Measurements from ENCODE around the gene C8A.

Gene C8A

GRCh38 chr1:56854521-56855099, at the start of gene C8A:
Gene C8A (plus strand): TSS chr1:56854797. CDS start chr1:56854902, 105 bp downstream.
- DNase-seq, result no peak

- DNase-seq, result no peak
These were observed 47.8 kb upstream of the C8A start for GRCh38 chr1:56806804-56807203.

GRCh38 chr1:56808410-56808809, 46.2 kb upstream of the C8A start:
- DNase-seq, result no peak

GRCh38 chr1:56811331-56811730, 43.3 kb upstream of the C8A start:
- DNase-seq, result no peak

GRCh38 chr1:56814205-56814604, 40.4 kb upstream of the C8A start:
- DNase-seq, result no peak

GRCh38 chr1:56816264-56816663, 38.3 kb upstream of the C8A start:
- DNase-seq, result no peak

GRCh38 chr1:56816909-56817308, 37.7 kb upstream of the C8A start:
- DNase-seq, result no peak

GRCh38 chr1:56817716-56818463, 36.7 kb upstream of the C8A start:
- no peak for DNase-seq

- no peak for DNase-seq
These were observed 35.2 kb upstream of the C8A start, which contains the start of gene FYB2 for GRCh38 chr1:56819387-56819899. Gene FYB2 (minus strand): TSS chr1:56819404. CDS start chr1:56819290, 114 bp downstream.

- peak; percentile 92 for DNase-seq
These were observed 33.7 kb upstream of the C8A start for GRCh38 chr1:56820755-56821461.

GRCh38 chr1:56821462-56821797, 33.2 kb upstream of the C8A start:
- no peak for DNase-seq

GRCh38 chr1:56824271-56824670, 30.3 kb upstream of the C8A start:
- DNase-seq, result no peak

GRCh38 chr1:56824938-56825337, 29.7 kb upstream of the C8A start:
- DNase-seq, result no peak

- DNase-seq, result no peak
These were observed 29.2 kb upstream of the C8A start for GRCh38 chr1:56825436-56825835.

GRCh38 chr1:56827711-56828110, 26.9 kb upstream of the C8A start:
- DNase-seq, result no peak

GRCh38 chr1:56830052-56830451, 24.5 kb upstream of the C8A start:
- DNase-seq, result no peak

- DNase-seq, result peak; percentile 78
These were observed 22.5 kb upstream of the C8A start for GRCh38 chr1:56831871-56832693.

GRCh38 chr1:56833088-56833487, 21.5 kb upstream of the C8A start:
- no peak for DNase-seq

GRCh38 chr1:56834137-56834900, 20.3 kb upstream of the C8A start:
- DNase-seq, result no peak

- no peak for DNase-seq
These were observed 18.9 kb upstream of the C8A start for GRCh38 chr1:56835657-56836056.

- DNase-seq, result no peak
These were observed 18.2 kb upstream of the C8A start for GRCh38 chr1:56836359-56836758.

- DNase-seq, result no peak
These were observed 17.2 kb upstream of the C8A start for GRCh38 chr1:56837244-56837939.

All from stimulated activated CD8-positive, alpha-beta memory T cell treated with anti-CD3 and anti-CD28 coated beads, Interleukin-4, amount 100 ng/mL, for 48 hours (primary cell).